Loucy (cell line): ENCODE data around the gene NHS.

ENCODE experiments used
- H2AFZ ChIP-seq: fragments of 200-600 bp; sonication (generic); 2 replicates; pipeline ENCODE4 v1.6.0; 2016; ENCODE audit warnings: antibody characterized with exemption, mild to moderate bottlenecking, low read length, moderate library complexity
- H3F3A ChIP-seq: fragments of 200-600 bp; 2 replicates; pipeline ENCODE4 v1.6.0; 2016; ENCODE audit warnings: antibody characterized with exemption, low read depth, mild to moderate bottlenecking
- H3K27me3 ChIP-seq: fragments of 200-600 bp; sonication (generic); 2 replicates; pipeline ENCODE4 v1.6.1; 2014; ENCODE audit warnings: low read length, mild to moderate bottlenecking; ENCODE audit not compliant: insufficient read depth, poor library complexity, severe bottlenecking
- H3K36me3 ChIP-seq: fragments of 200-600 bp; sonication (generic); 2 replicates; pipeline ENCODE4 v1.6.1; 2016; ENCODE audit warnings: low read length; ENCODE audit not compliant: insufficient read depth
- H3K4me1 ChIP-seq: fragments of 200-600 bp; sonication (generic); 2 replicates; pipeline ENCODE4 v1.5.1; 2014; ENCODE audit warnings: low read length, mild to moderate bottlenecking; ENCODE audit not compliant: insufficient read depth, poor library complexity, severe bottlenecking
- H3K4me2 ChIP-seq: fragments of 200-600 bp; sonication (generic); 2 replicates; pipeline ENCODE4 v1.6.0; 2014; ENCODE audit warnings: antibody characterized with exemption, low read length, low read depth, mild to moderate bottlenecking; ENCODE audit not compliant: poor library complexity, severe bottlenecking
- H3K4me3 ChIP-seq: fragments of 200-600 bp; sonication (generic); 2 replicates; pipeline ENCODE4 v1.5.1; 2014; ENCODE audit warnings: low read length, mild to moderate bottlenecking, mixed read lengths; ENCODE audit not compliant: poor library complexity, severe bottlenecking
- H3K79me2 ChIP-seq: fragments of 200-600 bp; sonication (generic); 2 replicates; pipeline ENCODE4 v1.6.1; 2014; ENCODE audit warnings: low read length; ENCODE audit not compliant: insufficient read depth
- H3K9ac ChIP-seq: fragments of 200-600 bp; sonication (generic); 2 replicates; pipeline ENCODE4 v1.6.0; 2014; ENCODE audit warnings: mild to moderate bottlenecking, low read depth, low read length, moderate library complexity; ENCODE audit not compliant: poor library complexity, severe bottlenecking
- H3K9me2 ChIP-seq: fragments of 200-600 bp; sonication (generic); replicated peaks from 2 replicates; pipeline ENCODE4 v1.6.1; 2016; ENCODE audit warnings: low read depth, low read length, mixed read lengths
- H3K9me3 ChIP-seq: fragments of 200-600 bp; sonication (generic); 2 replicates; pipeline ENCODE4 v1.6.1; 2014; ENCODE audit warnings: mild to moderate bottlenecking, antibody characterized with exemption, low read length, low read depth; ENCODE audit not compliant: insufficient read depth
- H4K20me1 ChIP-seq: fragments of 200-600 bp; sonication (generic); 2 replicates; pipeline ENCODE4 v1.6.0; 2014; ENCODE audit warnings: antibody characterized with exemption, low read length, mild to moderate bottlenecking; ENCODE audit not compliant: insufficient read depth, poor library complexity, severe bottlenecking
- EZH2phosphoT487 ChIP-seq: fragments of 200-600 bp; IDR thresholded peaks from 2 replicates; pipeline ENCODE4 v1.6.1; 2018; ENCODE audit warnings: antibody characterized with exemption, mild to moderate bottlenecking, moderate library complexity, borderline replicate concordance
- TF ChIP-seq, protein P1 (sequence below): fragments of 200-600 bp; sonication (generic); conservative IDR thresholded peaks from 2 replicates; pipeline ENCODE4 v1.5.1; 2014; ENCODE audit warnings: mild to moderate bottlenecking, antibody characterized with exemption, low read length

Gene NHS

DNA sequence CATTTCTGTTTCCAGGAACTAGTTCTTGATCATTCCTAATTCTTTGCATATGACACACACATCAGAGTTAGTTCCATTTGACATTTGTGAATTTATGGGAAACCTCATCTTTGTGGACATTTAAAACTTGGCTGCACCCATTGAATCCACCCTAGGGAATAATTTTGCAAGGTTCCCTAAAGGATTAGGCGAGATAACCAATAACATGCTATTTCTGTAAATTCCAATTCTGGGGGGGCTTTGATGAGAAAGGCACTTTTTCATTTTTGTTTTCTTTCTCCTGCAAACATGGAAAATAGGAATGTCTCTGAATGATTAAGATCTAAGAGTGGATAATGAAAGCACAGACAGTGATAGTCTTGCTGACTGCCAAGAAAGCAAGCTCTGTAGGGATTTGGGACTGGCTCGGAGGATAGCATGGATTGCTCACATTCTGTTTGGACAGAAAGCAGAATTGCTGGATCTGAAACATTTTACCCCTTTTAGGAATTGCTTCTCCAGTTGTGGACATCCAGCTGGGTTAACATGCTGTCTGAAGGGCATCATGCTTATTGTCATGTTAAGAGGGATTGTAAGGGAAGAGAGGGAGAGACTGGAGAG is 145.1 kb downstream of the NHS start:
- no peaks in the 10 kb centered on the region for H3K79me2 ChIP-seq
- no peaks in the 10 kb centered on the region for H3K27me3 ChIP-seq
- H2AFZ ChIP-seq, result no peak overlapping the region
- H3F3A ChIP-seq, result no peaks in the 10 kb centered on the region
- no peak overlapping the region for H3K4me3 ChIP-seq
- no peak overlapping the region for H3K9ac ChIP-seq
- no peaks in the 10 kb centered on the region for H3K4me1 ChIP-seq
- H3K9me2 ChIP-seq, result no peaks in the 10 kb centered on the region
- H4K20me1 ChIP-seq, result no peaks in the 10 kb centered on the region
- H3K4me2 ChIP-seq, result no peak overlapping the region
- TF ChIP-seq, protein P1, sequence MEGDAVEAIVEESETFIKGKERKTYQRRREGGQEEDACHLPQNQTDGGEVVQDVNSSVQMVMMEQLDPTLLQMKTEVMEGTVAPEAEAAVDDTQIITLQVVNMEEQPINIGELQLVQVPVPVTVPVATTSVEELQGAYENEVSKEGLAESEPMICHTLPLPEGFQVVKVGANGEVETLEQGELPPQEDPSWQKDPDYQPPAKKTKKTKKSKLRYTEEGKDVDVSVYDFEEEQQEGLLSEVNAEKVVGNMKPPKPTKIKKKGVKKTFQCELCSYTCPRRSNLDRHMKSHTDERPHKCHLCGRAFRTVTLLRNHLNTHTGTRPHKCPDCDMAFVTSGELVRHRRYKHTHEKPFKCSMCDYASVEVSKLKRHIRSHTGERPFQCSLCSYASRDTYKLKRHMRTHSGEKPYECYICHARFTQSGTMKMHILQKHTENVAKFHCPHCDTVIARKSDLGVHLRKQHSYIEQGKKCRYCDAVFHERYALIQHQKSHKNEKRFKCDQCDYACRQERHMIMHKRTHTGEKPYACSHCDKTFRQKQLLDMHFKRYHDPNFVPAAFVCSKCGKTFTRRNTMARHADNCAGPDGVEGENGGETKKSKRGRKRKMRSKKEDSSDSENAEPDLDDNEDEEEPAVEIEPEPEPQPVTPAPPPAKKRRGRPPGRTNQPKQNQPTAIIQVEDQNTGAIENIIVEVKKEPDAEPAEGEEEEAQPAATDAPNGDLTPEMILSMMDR, result no peak
- no peak for TF ChIP-seq EZH2phosphoT487
- H3K36me3 ChIP-seq, result no peaks in the 10 kb centered on the region
- H3K9me3 ChIP-seq, result no peaks in the 10 kb centered on the region

DNA sequence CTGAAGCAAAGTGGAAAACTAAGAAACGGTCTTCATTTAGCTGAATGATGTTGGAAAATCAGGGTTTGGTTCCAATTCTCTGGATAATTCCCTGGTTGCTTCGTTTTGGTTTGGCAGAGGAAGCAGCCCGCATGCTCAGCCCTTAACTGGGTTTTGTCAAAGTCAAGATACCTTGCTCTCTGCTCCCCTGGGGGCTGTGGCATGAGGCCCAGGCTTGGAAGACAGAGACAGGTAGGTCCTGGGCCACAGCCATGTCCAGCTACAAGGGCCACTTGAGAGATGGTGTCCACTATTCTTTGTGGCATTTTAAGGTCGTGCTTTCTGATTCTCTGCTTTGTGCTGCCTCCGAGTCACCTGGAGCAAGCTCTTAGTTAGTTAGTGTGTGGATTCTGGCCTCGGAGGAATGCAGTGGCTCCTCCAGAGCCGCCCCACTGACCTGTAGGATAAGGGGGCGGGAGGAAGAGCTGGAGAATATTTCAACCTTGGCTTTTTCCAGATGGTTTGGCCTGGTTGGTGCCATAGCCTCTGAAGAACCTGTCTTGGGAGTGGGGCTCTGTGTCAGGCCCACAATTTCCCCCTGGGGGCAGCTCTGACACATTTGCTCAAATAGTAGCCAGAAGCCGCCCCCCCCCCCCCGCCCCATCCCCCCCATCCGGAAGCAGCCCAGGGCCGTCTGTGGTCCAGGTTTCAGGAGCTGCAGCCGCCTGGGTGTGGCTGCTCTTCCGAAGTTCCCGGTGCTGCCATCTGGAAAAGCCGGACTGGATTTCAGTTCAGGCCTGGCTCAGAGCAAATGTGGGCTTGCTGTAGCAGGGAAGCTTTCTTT is 147.1 kb downstream of the NHS start:
- Histone ChIP-seq H3K9me3 (no peaks in the 10 kb centered on the region), H3K36me3 (no peaks in the 10 kb centered on the region), H4K20me1 (no peaks in the 10 kb centered on the region), H3F3A (no peaks in the 10 kb centered on the region), H3K9ac (no peak overlapping the region), H3K9me2 (no peaks in the 10 kb centered on the region), H2AFZ (no peak overlapping the region), H3K4me1 (no peaks in the 10 kb centered on the region), H3K79me2 (no peaks in the 10 kb centered on the region), H3K4me2 (no peak overlapping the region), H3K27me3 (no peaks in the 10 kb centered on the region), H3K4me3 (no peak overlapping the region)
- TF ChIP-seq, protein P1, result no peak
- TF ChIP-seq EZH2phosphoT487, result no peak

DNA sequence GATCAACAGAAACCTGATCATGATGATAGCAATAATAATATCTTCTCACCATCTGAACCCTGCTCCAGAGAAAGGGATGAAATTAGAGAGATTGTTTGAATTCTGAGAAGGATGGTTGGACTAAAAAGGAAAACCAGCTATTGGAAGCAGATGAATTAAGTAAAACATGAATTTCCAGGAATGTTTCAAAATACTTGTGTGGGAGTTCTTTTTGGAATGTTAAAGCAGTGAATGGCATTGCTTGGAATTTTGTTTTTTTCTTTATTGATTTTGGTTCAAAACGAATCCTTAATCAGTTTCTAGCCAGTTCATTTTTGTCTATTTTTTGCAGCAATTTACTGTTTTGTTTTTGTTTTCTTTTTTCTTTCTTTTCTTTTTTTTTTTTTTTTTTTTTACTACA is 150.3 kb downstream of the NHS start:
- TF ChIP-seq EZH2phosphoT487, result no peak
- TF ChIP-seq, protein P1, result no peak
- H3K9ac ChIP-seq, result no peak overlapping the region
- no peaks in the 10 kb centered on the region for H3K4me1 ChIP-seq

More for the DNA sequence above, 150.3 kb downstream of the NHS start:
- H3K4me3 ChIP-seq, result no peak overlapping the region
- no peaks in the 10 kb centered on the region for H3F3A ChIP-seq
- H3K9me3 ChIP-seq, result no peaks in the 10 kb centered on the region
- no peaks in the 10 kb centered on the region for H3K36me3 ChIP-seq
- no peaks in the 10 kb centered on the region for H3K27me3 ChIP-seq
- no peak overlapping the region for H3K4me2 ChIP-seq
- H3K79me2 ChIP-seq, result no peaks in the 10 kb centered on the region
- no peak overlapping the region for H2AFZ ChIP-seq
- no peaks in the 10 kb centered on the region for H4K20me1 ChIP-seq
- H3K9me2 ChIP-seq, result no peaks in the 10 kb centered on the region
